GM12878 (cell line): ENCODE results near the gene MYO1C.

ENCODE experiments used
- CBX3 ChIP-seq: fragments of 200-600 bp; sonication (generic); IDR thresholded peaks from 2 replicates; pipeline ENCODE4 v1.6.1; 2016; ENCODE audit warnings: low read depth, borderline replicate concordance
- CTCF ChIP-seq, 3 experiments: IDR thresholded peaks in 2 of 3; conservative IDR thresholded peaks in 1 of 3; 2 replicates each; pipeline ENCODE4 v1.5.1; 2011; ENCODE audit warnings: low read depth in 3 of 3, low read length in 3 of 3, mild to moderate bottlenecking in 3 of 3, control low read depth in 2 of 3, moderate library complexity in 2 of 3, inconsistent platforms in 1 of 3, mixed read lengths in 1 of 3; ENCODE audit not compliant: control insufficient read depth in 2 of 3, insufficient read depth in 1 of 3; ENCODE audit errors: extremely low read depth in 1 of 3
- MAX ChIP-seq: IDR thresholded peaks from 2 replicates; pipeline ENCODE4 v1.6.1; 2012; ENCODE audit warnings: low read depth, low read length, improper control_type of control experiment
- POU2F2 ChIP-seq: IDR thresholded peaks from 3 replicates; pipeline ENCODE4 v1.6.1; 2011; ENCODE audit warnings: low read depth, mild to moderate bottlenecking, low read length, borderline replicate concordance
- PRDM15 ChIP-seq: fragments of 450-650 bp; formaldehyde crosslinking; IDR thresholded peaks from 2 replicates; pipeline ENCODE4 v1.4.0; 2020; ENCODE audit warnings: mild to moderate bottlenecking, moderate library complexity
- SRF ChIP-seq, 2 experiments: IDR thresholded peaks; 2 replicates each; pipeline ENCODE4 v1.6.1; 2011; ENCODE audit warnings: low read depth in 2 of 2, low read length in 2 of 2, mild to moderate bottlenecking in 1 of 2, moderate library complexity in 1 of 2
- TCF7 ChIP-seq: IDR thresholded peaks from 2 replicates; pipeline ENCODE4 v1.6.1; 2014; ENCODE audit warnings: antibody characterized with exemption, borderline replicate concordance
- TF ChIP-seq, protein P1 (sequence below): IDR thresholded peaks from 2 replicates; pipeline ENCODE4 v1.6.1; 2011; ENCODE audit warnings: mild to moderate bottlenecking, low read depth, low read length, moderate library complexity; ENCODE audit not compliant: insufficient replicate concordance

DNA sequence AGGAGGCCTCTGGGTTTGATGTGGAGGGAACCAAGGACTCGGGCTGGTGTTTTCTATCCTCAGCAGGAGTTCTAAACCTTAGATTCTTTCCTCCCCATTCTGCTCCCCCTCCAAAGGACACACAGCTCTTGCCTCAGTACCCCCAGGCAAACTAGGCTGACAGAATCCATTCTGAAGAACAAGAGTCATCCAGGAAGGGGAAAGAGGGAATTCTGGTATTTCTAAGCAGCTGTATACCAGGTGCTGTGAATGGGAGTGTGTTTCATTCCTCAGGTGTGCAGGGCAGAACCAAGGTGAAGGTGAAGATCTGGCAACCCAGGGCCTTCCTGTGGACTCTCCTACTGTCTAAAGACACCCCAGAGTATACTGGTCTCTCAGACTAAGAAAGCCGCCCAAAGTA, 19.9 kb upstream of the MYO1C start:
- TF ChIP-seq CTCF (IDR thresholded peaks at IDR 0.05 in 2 of 3, conservative IDR thresholded peaks at IDR 0.05 in 1 of 3; ENCODE audit: control insufficient read depth in 2 of 3, extremely low read depth in 1 of 3, insufficient read depth in 1 of 3, low read depth in 3 of 3, low read length in 3 of 3) (no peak), POU2F2 (no peak), SRF (IDR thresholded peaks at IDR 0.05; ENCODE audit: low read depth in 2 of 2, low read length in 2 of 2) (no peak), CBX3 (no peak), PRDM15 (CRISPR knock-in tag) (no peak), MAX (no peak), TCF7 (no peak)
- TF ChIP-seq, protein P1, sequence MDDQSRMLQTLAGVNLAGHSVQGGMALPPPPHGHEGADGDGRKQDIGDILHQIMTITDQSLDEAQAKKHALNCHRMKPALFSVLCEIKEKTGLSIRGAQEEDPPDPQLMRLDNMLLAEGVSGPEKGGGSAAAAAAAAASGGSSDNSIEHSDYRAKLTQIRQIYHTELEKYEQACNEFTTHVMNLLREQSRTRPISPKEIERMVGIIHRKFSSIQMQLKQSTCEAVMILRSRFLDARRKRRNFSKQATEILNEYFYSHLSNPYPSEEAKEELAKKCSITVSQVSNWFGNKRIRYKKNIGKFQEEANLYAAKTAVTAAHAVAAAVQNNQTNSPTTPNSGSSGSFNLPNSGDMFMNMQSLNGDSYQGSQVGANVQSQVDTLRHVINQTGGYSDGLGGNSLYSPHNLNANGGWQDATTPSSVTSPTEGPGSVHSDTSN, result no peak
